HEK293T (cell line): Measurements from ENCODE around the gene KLHL22.

Experiments
- ARNT ChIP-seq: fragments of 450-650 bp; IDR thresholded peaks from 2 replicates; pipeline ENCODE4 v1.6.1; 2017; ENCODE audit warnings: mild to moderate bottlenecking
- BHLHE40 ChIP-seq: fragments of 450-650 bp; IDR thresholded peaks from 2 replicates; pipeline ENCODE4 v1.6.1; 2016; ENCODE audit warnings: mild to moderate bottlenecking, moderate library complexity, borderline replicate concordance
- ELF4 ChIP-seq: fragments of 450-650 bp; IDR thresholded peaks from 2 replicates; pipeline ENCODE4 v1.6.1; 2017; ENCODE audit warnings: antibody characterized with exemption
- FOXA1 ChIP-seq: fragments of 450-650 bp; IDR thresholded peaks from 2 replicates; pipeline ENCODE4 v1.6.1; 2016; ENCODE audit warnings: mild to moderate bottlenecking
- FOXK2 ChIP-seq: fragments of 450-650 bp; IDR thresholded peaks from 2 replicates; pipeline ENCODE4 v1.6.1; 2016; ENCODE audit warnings: mild to moderate bottlenecking
- FOXM1 ChIP-seq: fragments of 450-650 bp; IDR thresholded peaks from 2 replicates; pipeline ENCODE4 v1.6.1; 2017; ENCODE audit warnings: mild to moderate bottlenecking, borderline replicate concordance
- HDGF ChIP-seq: fragments of 450-650 bp; IDR thresholded peaks from 2 replicates; pipeline ENCODE4 v1.6.1; 2017; ENCODE audit warnings: antibody characterized with exemption, borderline replicate concordance
- PKNOX1 ChIP-seq: fragments of 450-650 bp; IDR thresholded peaks from 2 replicates; pipeline ENCODE4 v1.6.1; 2016
- SP1 ChIP-seq: fragments of 450-650 bp; IDR thresholded peaks from 2 replicates; pipeline ENCODE4 v1.6.1; 2017
- SUZ12 ChIP-seq: fragments of 450-650 bp; IDR thresholded peaks from 2 replicates; pipeline ENCODE4 v1.6.1; 2016; ENCODE audit warnings: mild to moderate bottlenecking
- ZNF384 ChIP-seq: fragments of 450-650 bp; IDR thresholded peaks from 2 replicates; pipeline ENCODE4 v1.6.1; 2016

- TF ChIP-seq ELF4 (no peak), SP1 (no peak), FOXK2 (no peak), ARNT (no peak), SUZ12 (no peak), HDGF (no peak), ZNF384 (no peak), PKNOX1 (no peak), FOXA1 (no peak), BHLHE40 (no peak), FOXM1 (no peak)
Observed at GRCh38 chr22:20395907-20396287, 99.7 kb downstream of the KLHL22 start.
